Activated CD8-positive, alpha-beta T cell treated with anti-CD3 and anti-CD28 coated beads for 36 hours (primary cell): ENCODE data around the gene TRIM45. TPM values are rescaled to one million over a fixed set of nuclear protein-coding genes. Genes with fewer than 3 reads are reported as not detected.
"Not testable (repeated sequence)": the region's sequence is repeated elsewhere in the genome, so short reads cannot be mapped to it uniquely, and the experiment has no call there.

ENCODE experiments used
- ATAC-seq: fragments of 200-7000 bp; cut with Tn5 transposase; one replicate; pipeline ENCODE4 v1.10.0; 2021; ENCODE audit warnings: mild to moderate bottlenecking, moderate library complexity
- CTCF ChIA-PET: fragments of 350-600 bp; sonication (Branson Sonifier 250); formaldehyde crosslinking; loops from one replicate; lab custom pipeline; 2021; ENCODE audit warnings: antibody characterized with exemption; lab: Charles Lee
- POLR2A ChIA-PET: fragments of 350-600 bp; sonication (Branson Sonifier 250); formaldehyde crosslinking; loops from one replicate; lab custom pipeline; 2021; ENCODE audit warnings: antibody characterized with exemption; lab: Charles Lee
- DNase-seq: peaks from one replicate; pipeline ENCODE4 v3.0.0-alpha.2; 2020
- H3K27ac Mint-ChIP-seq: one replicate; pipeline ENCODE4 v1.8.0; 2021; ENCODE audit warnings: mild to moderate bottlenecking, mixed read lengths
- H3K27me3 Mint-ChIP-seq: one replicate; pipeline ENCODE4 v1.8.0; 2021; ENCODE audit warnings: mixed read lengths
- H3K36me3 Mint-ChIP-seq: one replicate; pipeline ENCODE4 v1.8.0; 2021; ENCODE audit warnings: low read depth, mixed read lengths
- H3K4me1 Mint-ChIP-seq: one replicate; pipeline ENCODE4 v1.8.0; 2021; ENCODE audit warnings: low read depth, mixed read lengths
- H3K4me3 Mint-ChIP-seq: one replicate; pipeline ENCODE4 v1.8.0; 2021; ENCODE audit warnings: mild to moderate bottlenecking, moderate library complexity, mixed read lengths
- H3K9me3 Mint-ChIP-seq: one replicate; pipeline ENCODE4 v1.8.0; 2021; ENCODE audit warnings: mixed read lengths
- intact Hi-C: fragments of 100-400 bp; cut with micrococcal nuclease; formaldehyde crosslinking; loops from one replicate; pipeline ENCODE4 v1.10.0; 2022
- total RNA-seq, 2 experiments: library from RNA; stranded (reverse); gene quantifications; one replicate each; pipeline ENCODE4 v1.2.3, GENCODE V29; 2021
- TF ChIP-seq, protein P1 (sequence below): fragments of 200-600 bp; IDR thresholded peaks from one replicate; pipeline ENCODE4 v1.8.0; 2022; ENCODE audit warnings: antibody characterized with exemption, mild to moderate bottlenecking

TRIM45 gene
- total RNA-seq, 2 experiments from 2014 or later, result 0.27 TPM

DNA sequence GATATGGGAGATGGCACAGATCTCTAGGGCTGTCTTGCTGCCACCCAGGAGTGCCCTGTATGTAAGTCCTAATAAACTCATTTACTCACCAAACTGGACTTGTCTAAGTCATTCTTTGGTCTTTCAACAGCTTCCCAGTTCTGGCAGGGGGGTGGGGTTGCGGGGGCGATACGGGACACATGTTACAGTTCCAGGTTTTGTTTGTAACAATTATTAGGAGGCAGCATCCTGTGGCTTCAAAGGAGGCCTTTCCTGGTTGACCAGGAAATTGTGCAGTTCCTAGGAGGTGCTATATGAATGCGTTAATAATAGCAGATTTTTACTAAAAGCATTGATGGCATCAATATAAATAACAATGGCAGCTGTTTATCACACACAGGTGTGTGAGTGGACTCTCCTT, 42.7 kb upstream of the TRIM45 start:
- DNase-seq (no peak), ATAC-seq (no peak)
- TF ChIP-seq, protein P1, sequence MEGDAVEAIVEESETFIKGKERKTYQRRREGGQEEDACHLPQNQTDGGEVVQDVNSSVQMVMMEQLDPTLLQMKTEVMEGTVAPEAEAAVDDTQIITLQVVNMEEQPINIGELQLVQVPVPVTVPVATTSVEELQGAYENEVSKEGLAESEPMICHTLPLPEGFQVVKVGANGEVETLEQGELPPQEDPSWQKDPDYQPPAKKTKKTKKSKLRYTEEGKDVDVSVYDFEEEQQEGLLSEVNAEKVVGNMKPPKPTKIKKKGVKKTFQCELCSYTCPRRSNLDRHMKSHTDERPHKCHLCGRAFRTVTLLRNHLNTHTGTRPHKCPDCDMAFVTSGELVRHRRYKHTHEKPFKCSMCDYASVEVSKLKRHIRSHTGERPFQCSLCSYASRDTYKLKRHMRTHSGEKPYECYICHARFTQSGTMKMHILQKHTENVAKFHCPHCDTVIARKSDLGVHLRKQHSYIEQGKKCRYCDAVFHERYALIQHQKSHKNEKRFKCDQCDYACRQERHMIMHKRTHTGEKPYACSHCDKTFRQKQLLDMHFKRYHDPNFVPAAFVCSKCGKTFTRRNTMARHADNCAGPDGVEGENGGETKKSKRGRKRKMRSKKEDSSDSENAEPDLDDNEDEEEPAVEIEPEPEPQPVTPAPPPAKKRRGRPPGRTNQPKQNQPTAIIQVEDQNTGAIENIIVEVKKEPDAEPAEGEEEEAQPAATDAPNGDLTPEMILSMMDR, result no peak
- ChIA-PET POLR2A (no interaction called here), CTCF (interaction anchor here (1.5 kb wide), 1 partner anchor 36 kb away, joined by 6 read pairs; no protein-coding TSS in a partner anchor)
- peaks cover 13% of the 10 kb centered on the region for H3K27me3 Mint-ChIP-seq
- no peaks in the 10 kb centered on the region for H3K36me3 Mint-ChIP-seq
- intact Hi-C loops, result no loop called here
- H3K4me3 Mint-ChIP-seq, result no peak overlapping the region
- no peaks in the 10 kb centered on the region for H3K9me3 Mint-ChIP-seq
- no peak overlapping the region for H3K27ac Mint-ChIP-seq
- no peaks in the 10 kb centered on the region for H3K4me1 Mint-ChIP-seq

DNA sequence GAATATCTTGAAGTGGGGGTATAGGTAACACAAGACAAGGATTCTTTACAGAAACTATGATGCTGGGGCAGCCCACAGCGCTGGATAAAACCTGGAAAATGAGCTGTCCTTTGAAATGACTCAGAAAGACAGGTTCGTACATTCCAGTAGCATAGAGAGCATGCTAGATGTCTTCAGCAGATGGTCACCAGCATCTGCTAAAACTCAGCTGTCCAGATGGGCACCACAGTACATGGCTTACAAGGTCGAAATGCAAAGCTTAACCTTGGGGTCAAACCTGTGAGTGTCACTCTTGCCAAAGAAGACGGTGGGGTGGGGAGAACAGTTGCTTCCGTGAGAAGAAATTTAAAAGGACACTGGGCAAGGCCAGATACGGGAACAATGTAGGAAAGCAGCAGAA, 41.3 kb upstream of the TRIM45 start:
- no peak for DNase-seq
- Mint-ChIP-seq H3K27me3 (peaks cover 13% of the 10 kb centered on the region), H3K36me3 (no peaks in the 10 kb centered on the region), H3K27ac (no peak overlapping the region), H3K4me1 (no peaks in the 10 kb centered on the region), H3K4me3 (no peak overlapping the region), H3K9me3 (no peaks in the 10 kb centered on the region)
- TF ChIP-seq, protein P1, result no peak
- ChIA-PET CTCF (interaction anchor here (1.5 kb wide), 1 partner anchor 34 kb away, joined by 6 read pairs; no protein-coding TSS in a partner anchor), POLR2A (no interaction called here)
- ATAC-seq, result no peak
- intact Hi-C loops, result no loop called here

DNA sequence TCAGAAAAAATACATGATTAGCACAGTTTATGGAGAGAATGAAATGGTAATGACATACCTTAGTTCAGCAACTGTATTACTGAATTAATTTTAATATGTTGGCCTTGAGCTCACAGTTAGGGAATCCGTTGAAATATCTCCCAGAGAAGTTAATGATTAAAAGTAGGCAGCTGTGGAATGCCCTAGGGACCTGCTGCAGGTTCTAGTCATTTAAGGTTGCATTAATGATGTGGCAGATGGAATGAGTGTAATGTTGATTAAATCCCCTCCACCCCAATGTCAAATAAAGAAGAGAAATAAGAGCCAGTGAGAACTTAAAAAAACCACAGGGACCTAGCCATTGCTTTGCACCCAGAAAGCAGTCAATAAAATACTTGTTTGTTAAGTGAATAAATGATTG, 40.3 kb upstream of the TRIM45 start:
- Mint-ChIP-seq H3K27me3 (peaks cover 13% of the 10 kb centered on the region), H3K4me1 (no peaks in the 10 kb centered on the region), H3K4me3 (no peak overlapping the region), H3K27ac (no peak overlapping the region), H3K36me3 (no peaks in the 10 kb centered on the region), H3K9me3 (no peaks in the 10 kb centered on the region)
- ChIA-PET POLR2A (no interaction called here), CTCF (no interaction called here)
- intact Hi-C loops, result no loop called here
- TF ChIP-seq, protein P1, result no peak
- DNase-seq (no peak), ATAC-seq (no peak)

DNA sequence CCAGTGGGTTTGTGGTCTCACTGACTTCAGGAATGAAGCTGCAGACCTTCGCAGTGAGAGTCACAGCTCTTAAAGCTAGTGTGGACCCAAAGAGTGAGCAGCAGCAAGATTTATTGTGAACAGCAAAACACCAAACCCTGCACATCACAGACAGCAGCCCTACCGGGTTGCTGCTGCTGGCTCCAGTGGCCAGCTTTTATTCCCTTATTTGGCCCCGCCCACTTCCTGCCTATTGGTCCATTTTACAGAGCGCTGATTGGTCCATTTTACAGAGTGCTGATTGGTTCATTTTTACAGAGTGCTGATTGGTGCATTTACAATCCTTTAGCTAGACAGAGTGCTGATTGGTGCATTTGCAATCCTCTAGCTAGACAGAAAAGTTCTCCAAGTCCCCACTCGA, 29.8 kb upstream of the TRIM45 start:
- DNase-seq, result peak; percentile 12
- CTCF ChIA-PET, H3K27ac Mint-ChIP-seq, POLR2A ChIA-PET, H3K4me1 Mint-ChIP-seq, ATAC-seq, H3K36me3 Mint-ChIP-seq, H3K4me3 Mint-ChIP-seq, H3K9me3 Mint-ChIP-seq, intact Hi-C loops: not testable (repeated sequence)
- peaks cover 10% of the 10 kb centered on the region for H3K27me3 Mint-ChIP-seq

DNA sequence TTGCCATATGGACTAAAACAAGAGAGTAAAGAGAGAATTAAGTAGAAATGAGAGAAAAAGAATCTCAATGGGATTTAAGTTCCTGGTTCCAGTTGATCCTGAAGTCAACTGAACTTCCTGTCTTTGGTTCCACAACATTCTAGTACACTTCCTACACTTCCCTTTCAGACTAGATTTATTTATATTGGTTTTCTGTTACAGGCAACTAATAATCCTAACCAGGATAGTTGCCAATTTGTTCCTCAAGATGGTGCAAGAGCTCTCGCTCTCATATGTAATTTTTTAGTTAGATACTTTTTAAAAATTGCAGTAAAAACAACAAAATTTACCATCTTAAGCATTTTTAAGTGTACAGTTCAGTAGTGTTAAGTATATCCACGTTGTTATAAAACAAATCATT, 28.8 kb upstream of the TRIM45 start:
- intact Hi-C loops, result no loop called here
- no peak overlapping the region for H3K27ac Mint-ChIP-seq
- no peaks in the 10 kb centered on the region for H3K4me1 Mint-ChIP-seq
- H3K27me3 Mint-ChIP-seq, result peaks cover 12% of the 10 kb centered on the region
- DNase-seq (no peak), ATAC-seq (no peak)
- H3K4me3 Mint-ChIP-seq, result no peak overlapping the region
- peaks cover 8% of the 10 kb centered on the region for H3K9me3 Mint-ChIP-seq
- POLR2A ChIA-PET, result no interaction called here
- TF ChIP-seq, protein P1, result no peak
- CTCF ChIA-PET, result interaction anchor here (2.1 kb wide), 1 partner anchor 22 kb away, joined by 7 read pairs; no protein-coding TSS in a partner anchor
- H3K36me3 Mint-ChIP-seq, result no peaks in the 10 kb centered on the region
